GM20000 (cell line): ENCODE results near the gene ARMC2.
"Not testable (repeated sequence)": the region's sequence is repeated elsewhere in the genome, so short reads cannot be mapped to it uniquely, and the experiment has no call there.

Source experiments
- DNase-seq: peaks from one replicate; pipeline ENCODE4 v3.0.0; 2012; ENCODE audit warnings: low spot score
- TF ChIP-seq, protein P1 (sequence below): IDR thresholded peaks from 2 replicates; pipeline ENCODE4 v1.5.1; 2012; ENCODE audit warnings: mild to moderate bottlenecking, control low read depth; ENCODE audit errors: extremely low read depth, missing control alignments

The ARMC2 gene

DNA sequence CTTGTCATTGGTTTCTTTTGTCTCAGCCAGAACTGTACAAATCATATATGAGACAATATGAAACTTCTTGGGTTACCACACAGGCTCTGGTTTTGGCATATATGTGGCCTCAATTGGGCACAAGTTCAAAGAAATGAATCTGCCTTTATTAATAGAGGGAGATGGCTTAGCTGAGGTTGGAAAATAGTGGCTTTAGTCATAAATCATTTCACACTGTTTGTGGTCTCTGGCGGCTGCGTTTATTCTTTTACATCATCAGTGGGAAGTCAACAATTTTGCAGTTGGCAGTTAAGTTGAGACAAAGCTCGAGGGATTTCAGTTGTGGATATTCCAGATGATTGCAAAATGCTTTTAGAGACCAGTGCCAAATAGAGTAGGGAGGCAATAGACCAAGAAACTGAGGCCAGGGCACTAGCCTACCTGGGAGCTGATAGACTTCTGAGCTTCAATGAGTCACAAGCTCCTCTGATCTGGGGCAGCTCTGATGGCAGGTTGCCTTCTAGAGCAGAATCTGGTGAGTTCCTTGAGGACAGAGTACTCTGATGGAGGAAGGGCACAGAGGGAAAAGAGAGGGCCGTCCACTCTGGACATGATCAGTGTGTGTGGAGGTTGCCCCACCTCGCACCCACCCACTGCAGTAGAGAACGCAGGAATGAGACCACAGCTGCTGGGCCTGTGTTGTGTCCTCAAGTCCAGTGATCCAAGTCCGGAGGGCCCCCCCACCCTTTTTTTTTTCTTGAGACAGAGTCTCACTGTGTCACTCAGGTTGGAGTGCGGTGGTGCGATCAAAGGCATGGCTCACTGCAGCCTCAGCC, 73.5 kb downstream of the ARMC2 start:
- TF ChIP-seq, protein P1, sequence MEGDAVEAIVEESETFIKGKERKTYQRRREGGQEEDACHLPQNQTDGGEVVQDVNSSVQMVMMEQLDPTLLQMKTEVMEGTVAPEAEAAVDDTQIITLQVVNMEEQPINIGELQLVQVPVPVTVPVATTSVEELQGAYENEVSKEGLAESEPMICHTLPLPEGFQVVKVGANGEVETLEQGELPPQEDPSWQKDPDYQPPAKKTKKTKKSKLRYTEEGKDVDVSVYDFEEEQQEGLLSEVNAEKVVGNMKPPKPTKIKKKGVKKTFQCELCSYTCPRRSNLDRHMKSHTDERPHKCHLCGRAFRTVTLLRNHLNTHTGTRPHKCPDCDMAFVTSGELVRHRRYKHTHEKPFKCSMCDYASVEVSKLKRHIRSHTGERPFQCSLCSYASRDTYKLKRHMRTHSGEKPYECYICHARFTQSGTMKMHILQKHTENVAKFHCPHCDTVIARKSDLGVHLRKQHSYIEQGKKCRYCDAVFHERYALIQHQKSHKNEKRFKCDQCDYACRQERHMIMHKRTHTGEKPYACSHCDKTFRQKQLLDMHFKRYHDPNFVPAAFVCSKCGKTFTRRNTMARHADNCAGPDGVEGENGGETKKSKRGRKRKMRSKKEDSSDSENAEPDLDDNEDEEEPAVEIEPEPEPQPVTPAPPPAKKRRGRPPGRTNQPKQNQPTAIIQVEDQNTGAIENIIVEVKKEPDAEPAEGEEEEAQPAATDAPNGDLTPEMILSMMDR, result no peak
- DNase-seq, result no peak

DNA sequence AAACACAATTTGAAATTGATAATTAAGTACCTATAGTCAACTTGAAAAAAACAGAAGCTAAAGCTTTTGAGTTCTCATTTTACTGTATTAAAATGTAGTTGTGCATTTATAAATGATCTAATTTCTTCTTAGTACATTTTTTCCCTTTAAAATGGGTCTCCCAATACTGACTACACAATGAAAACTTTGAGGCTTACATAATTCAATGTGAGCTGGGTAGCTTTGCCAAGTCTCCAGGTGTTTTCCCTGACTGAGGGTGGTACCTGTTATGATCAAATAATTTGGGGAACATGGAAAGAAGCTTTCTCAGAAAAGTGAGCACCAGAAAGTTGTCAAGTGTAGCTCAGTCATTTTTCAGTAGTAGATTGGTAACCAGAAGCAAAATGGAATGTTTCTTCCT, 74.3 kb downstream of the ARMC2 start:
- DNase-seq, result no peak
- TF ChIP-seq, protein P1, result no peak

DNA sequence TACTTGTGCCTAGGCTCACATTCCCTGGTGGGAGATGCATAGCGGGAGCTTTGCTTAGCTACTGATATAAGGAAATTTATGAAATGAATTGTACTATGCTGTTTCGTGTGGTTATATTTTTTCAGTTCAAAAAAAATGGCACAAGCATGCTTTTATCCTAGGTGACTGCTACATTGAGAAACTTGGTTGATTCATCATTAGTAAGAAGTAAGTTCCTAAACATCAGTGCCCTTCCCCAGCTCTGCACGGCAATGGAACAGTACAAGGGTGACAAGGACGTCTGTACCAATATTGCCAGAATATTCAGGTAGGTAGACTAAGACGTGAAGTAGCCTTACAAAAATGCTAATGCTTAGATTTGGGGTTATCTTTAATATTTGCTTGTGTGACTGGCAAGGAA, 79.7 kb downstream of the ARMC2 start:
- no peak for DNase-seq
- TF ChIP-seq, protein P1, result no peak

DNA sequence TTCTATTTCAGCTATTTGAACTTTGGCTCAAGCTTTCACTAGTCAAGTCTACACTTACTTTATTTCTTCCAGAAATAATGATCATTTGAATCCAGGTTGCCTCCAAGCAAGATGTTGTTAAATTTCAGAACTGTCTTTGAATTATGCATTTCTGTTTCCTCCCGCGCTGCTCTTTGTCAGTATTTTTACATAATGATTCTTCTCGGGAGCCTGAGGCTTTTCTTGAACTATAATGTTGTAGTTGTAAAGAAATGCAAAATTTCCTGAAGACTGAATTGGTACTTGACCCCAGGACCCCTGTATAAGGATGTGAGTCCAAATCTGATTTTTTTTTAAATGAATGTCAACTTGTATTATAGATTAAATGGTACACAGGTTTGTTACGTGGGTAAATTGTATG, 80.4 kb downstream of the ARMC2 start:
- TF ChIP-seq, protein P1, result no peak
- DNase-seq, result no peak

DNA sequence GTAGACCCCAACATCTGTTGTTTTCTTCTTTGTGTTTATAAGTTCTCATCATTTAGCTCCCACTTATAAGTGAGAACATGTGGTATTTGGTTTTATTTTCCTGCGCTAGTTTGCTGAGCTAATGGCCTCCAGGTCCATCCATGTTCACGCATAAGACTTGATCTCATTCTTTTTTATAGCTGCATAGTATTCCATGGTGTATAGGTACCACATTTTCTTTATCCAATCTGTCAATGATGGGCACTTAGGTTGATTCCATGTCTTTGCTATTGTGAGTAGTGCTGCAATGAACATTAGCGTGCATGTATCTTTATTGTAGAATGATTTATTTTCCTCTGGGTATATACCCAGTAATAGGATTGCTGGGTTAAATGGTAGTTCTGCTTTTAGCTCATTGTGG, 82.9 kb downstream of the ARMC2 start:
- DNase-seq, result not testable (repeated sequence)

DNA sequence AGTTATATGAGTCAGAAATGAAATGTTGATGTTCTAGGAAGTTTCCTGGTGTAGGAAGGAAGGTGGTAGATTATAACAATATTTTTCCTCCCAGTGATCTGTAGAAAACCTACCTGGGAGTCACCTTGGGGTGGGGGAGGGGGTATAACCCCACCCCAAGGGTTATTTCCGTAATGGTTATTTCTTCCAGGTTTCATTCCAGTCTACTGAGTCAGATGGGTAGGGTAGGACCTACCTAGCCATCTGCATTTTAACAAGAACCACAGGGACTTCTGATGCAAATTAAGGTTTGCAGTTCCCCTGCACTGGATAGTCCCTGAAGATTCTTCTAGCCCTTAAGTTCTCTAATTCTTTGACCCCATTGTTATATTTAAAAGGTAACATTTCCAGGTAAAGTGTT, 88.9 kb downstream of the ARMC2 start:
- TF ChIP-seq, protein P1, result no peak
- no peak for DNase-seq

DNA sequence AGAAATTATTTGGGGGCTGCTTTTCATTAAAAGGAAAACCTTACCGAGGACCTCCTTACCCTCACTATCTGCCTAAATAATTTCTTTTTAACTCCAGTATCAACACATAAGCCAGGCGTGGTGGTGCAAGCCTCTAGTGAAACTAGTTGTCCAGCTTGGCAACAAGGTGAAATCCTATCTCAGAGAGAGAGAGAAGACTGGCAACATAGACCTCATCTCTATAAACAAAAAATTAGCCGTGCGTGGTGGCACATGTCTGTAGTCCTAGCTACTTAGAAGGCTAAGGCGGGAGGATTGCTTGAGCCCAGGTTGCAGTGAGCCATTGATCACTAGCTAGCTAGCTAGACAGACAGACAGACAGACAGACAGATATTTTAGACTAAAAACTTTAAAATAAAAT, 92.5 kb downstream of the ARMC2 start:
- no peak for DNase-seq
- TF ChIP-seq, protein P1, result no peak

DNA sequence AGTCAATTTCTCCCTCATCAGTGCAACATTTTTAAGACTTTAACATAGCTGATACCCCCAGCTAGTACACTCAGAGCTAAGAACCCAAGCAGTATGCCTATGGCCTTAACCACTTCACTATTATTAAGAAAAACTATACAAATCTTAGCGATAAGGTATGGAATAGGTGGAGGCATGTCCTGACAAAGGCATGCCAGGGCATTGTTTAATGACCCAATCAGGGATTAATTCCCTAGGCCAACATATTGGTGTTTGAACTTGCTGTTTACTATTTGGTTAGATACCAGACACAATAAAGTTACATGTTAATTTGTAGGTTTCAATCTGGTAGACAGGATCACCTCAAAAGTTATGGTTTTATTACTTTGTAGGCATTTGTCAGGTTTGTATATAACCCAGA, 93.1 kb downstream of the ARMC2 start:
- no peak for DNase-seq
- TF ChIP-seq, protein P1, result no peak
